Activated CD8-positive, alpha-beta memory T cell treated with anti-CD3 and anti-CD28 coated beads, Interleukin-2, amount 50 U/mL, for 24 hours (primary cell): Measurements from ENCODE around the gene GMDS.

Experiments used
- DNase-seq: peaks from one replicate; pipeline ENCODE4 v3.0.0-alpha.2; 2020; ENCODE audit errors: extremely low read depth

Gene GMDS

DNA sequence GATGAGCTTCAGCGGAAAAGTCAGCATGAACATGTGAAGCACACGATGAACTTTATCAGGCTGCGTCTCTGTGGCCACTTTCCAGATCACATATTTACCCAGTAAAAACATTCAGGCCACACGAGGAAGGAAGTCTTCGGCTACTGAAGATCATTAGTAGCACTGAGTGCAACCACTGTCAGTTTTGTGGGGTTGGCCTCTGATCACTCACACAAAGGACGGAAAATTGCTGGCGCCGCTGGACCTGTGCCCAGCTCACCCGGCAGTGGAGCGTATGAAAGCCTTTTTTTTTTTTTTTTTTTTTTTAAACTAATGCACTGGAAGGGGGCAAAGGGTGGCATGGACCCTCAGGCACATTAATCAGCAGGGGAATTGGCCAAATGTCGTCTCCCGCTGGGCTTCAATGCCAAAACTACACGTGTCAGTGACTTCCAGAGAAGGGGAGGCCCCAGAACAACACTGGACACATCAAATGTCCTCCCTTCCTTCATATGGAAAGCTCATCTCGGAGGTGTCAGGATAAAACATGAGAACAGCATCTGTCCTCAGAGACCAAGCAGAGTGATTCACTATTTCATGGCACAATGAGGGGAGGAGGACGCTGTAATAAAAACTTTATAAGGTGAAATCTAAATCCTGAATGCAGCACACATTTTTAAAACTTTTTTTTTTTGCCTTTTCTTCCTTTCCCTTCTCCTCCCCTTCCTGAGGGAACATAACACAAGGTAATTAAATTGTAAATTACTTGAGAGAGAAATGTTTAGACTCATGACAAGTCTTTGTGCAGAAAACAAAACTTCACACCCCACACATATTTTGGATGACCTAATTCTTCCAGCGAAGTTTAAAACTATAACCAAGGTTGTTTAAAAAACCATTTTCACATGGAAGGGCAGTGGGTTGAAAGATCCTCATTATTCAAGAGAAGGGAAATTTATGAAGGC is 412.3 kb downstream of the GMDS start:
- no peak for DNase-seq

GRCh38 chr6:1832358-1832757 is 413.0 kb downstream of the GMDS start:
- no peak for DNase-seq

- no peak for DNase-seq
Observed at GRCh38 chr6:1827984-1828793, 417.2 kb downstream of the GMDS start.

- DNase-seq: no peak
Observed at GRCh38 chr6:1825926-1826325, 419.5 kb downstream of the GMDS start.

GRCh38 chr6:1825277-1825676 is 420.1 kb downstream of the GMDS start:
- no peak for DNase-seq

DNA sequence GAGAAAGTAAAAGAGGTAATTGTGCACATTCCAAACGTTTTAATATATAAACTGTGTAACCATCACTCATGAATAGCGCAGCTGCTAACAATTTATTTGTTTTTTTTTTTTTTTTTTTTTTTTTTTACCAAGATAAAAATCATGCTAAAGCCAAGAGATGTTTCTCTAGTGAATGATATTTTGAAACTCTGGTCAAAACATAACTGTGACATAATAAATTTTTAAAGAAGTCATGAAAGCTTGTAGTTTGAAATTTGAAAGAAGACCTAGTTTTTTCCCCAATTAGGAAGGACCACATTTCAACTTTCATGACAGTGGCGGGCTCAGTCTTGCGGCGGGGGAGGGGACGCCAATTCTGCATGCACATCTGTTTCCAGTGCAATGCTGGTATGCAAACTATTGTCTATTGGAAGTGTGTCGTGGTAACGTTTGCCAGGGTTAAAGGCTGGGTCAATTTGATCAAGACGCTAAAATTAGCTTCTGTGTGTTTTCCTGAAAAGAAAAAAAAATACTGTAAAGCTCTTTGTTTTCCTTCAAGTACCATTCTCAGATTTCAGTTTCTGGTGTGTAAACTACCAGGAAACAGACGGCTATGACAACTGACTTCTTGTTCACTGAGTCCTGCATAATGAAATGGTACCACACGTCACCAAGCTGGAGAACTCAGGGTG is 423.8 kb downstream of the GMDS start:
- no peak for DNase-seq

DNA sequence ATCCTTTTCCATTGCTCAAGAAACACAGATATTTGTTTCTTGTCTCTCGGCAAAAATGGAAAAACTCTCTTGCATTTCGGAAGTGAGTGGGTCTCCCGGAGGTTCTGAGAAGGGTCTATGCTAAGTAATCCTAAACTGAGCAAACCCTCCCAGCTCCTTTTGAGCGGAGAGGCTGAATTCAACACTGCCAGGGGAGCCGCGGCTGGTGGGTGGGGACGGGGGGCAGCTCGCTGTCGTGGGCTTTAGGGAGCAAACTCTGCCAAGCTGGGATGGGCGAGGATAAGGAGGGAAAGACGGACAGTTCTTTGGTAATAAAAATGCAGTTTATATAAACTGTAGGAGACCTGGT is 424.3 kb downstream of the GMDS start:
- DNase-seq: no peak

DNA sequence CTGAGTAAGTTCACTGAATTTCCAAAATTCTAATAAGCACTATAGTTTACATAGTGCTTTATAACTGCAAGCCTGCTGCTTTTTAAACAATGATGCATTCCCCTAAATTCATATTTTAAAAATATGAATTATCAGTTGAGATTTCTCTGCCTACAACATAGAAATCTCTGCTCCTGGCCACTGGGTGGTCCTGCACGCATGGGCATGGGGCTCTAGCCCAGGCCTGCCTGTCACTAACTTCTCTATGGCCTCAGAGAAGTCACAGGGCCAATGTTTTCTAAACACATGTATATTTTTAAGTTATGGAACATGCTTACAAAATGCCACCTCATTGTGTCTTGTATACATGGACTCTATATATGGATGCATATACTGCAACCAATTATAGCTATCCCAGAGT is 424.7 kb downstream of the GMDS start:
- DNase-seq: no peak

GRCh38 chr6:1820165-1820564 is 425.2 kb downstream of the GMDS start:
- DNase-seq: no peak

DNA sequence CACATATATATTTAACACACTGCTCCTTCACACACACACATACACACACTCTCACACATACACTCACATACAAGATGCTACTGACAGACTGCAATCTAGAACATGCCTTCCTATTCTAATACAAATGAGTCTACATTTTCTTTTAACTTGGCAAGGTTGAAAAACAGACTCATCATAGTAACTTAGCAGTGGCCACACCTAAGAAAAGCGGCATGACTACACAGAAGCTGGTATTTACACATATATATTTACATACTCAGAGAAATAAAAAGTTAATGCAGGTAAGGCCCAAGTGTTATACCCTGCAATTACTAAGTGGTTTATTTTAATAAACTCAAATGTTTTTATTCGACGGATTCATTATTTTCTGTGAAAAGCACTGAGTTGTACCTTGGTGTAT is 426.4 kb downstream of the GMDS start:
- no peak for DNase-seq

DNA sequence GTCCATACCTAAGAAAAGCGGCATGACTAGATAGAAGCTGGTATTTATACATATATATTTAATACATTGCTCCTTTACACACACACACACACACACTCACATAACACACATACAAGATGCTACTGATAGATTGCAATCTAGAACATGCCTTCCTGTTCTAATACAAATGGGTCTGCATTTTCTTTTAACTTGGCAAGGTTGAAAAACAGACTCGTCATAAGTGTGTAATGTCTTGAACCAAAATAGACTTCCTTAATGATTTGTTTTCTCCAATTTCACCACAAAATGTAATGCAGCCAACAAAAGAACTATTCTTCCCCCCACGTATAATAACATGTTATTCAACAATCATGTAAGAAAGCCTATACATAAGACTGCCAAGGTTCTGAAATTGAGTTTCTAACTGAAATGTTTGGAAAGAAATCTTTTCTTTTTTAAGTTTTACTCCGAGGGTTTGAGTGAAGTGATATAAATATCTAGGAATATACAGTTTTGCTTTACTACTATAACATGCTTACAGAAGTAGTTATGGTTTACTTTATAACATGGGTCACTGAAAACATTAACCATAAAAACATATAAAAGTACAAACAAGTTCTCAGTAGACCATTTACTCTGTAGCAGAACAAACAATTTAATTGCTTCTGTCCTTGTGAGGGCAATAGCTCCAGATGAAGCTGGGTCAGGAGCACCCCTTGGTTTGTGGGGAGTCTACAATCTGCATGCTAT is 428.2 kb downstream of the GMDS start:
- DNase-seq: no peak

GRCh38 chr6:1815827-1816452 is 429.5 kb downstream of the GMDS start:
- DNase-seq: no peak

DNA sequence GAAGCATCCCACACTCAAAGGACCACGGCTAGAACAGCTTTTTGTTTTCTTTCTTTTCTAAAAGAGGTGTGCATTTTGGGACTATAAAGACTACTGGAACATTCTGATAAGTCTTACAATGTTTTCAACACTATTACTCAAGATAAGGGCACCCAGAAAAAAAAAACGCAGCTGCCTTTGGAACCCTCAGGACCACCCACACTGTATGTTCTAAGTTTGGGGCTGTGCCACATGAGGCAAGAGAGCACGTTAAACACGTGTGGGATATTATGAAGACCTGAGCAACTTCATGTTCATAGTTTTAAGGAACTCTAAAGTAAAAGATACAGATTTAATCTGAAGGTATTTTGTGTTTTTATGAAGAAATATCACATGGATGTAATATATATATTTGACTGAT is 431.1 kb downstream of the GMDS start:
- DNase-seq: no peak

DNA sequence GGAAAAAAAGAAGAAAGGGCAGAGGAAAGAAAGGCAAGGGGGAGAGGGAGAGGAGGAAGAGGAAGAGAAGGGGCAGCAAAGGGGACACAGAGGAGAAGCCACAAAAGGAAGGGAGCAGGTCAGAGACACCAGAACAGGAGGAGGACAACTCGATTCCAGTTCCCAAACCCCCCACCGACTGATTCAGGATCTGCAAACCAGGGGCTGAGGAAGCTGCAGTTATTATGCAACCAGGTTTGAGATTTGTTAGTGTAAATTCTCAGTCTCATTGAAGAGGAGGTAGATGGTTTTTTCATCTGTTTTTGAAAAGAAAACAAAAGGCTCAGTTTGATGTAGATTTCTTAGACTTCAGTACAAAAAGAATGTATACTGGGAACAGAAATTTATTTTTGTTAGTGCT is 432.9 kb downstream of the GMDS start:
- DNase-seq: no peak

DNA sequence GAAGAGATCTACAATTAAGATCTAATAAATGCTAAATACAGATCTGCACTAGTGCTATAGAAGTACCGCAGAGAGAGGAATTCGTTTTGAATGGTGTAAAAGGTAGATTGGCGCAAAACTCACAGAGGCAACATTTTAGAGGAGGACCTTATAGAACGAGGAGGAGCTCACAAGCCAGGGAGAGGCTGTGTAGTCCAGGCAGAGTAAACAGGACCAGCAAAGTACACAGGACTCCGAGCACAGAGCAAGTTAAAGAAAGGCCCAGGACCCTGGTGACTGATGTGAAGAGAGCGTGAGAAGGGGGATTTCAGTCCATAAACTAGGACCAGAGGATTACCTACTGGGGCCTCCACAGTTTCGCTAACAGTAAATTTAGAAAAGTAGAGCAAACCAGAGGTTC is 433.4 kb downstream of the GMDS start:
- no peak for DNase-seq

GRCh38 chr6:1810880-1811279 is 434.5 kb downstream of the GMDS start:
- DNase-seq: no peak

- DNase-seq: no peak
Observed at GRCh38 chr6:1809291-1809988, 436.0 kb downstream of the GMDS start.

GRCh38 chr6:1806935-1807334 is 438.5 kb downstream of the GMDS start:
- DNase-seq: no peak

DNA sequence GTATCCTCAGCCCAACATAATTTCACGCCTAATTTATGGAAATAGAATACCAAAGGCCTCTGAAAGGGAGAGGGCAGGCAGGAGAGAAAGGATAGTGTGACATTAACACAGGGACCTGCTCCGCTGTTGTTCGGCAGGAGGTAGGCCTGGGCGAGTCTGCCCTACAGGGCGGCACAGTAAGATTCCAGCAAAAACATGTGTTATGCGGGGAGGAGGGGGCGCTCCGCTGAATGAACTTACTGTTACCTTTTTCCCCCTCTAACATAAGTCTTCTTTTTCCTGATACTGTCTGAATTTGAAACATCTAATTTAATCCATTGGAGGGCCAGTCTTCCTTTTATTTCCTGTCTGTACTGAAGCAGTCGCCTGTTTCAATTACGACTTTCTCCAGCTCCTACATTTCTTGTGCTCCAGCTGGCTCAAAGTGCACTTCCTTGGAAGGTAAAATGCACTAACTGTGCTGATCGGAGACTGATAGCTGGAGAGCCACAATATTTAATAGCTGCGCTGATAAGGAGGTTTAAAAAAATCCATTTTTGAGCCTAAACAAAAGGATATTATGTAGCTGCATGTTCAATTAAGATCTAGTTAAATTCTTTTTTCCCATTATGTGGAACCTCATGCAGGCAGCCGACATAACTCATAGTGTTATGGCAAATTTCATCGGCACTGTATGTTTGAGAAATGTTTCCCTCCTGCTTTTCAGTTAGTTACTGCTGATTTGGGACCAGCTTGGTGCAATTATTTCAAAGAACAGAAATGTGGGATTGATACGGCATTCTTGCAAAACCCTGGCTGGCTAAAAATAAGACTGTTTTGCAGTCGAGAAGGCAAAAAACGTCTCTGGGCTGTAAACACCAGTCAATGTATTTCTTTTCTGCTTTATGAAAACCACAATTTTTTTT is 442.7 kb downstream of the GMDS start:
- no peak for DNase-seq

- no peak for DNase-seq
Observed at GRCh38 chr6:1801401-1801800, 444.0 kb downstream of the GMDS start.
